Measurements from ENCODE around the gene TGM5.
"Not testable (repeated sequence)": the region's sequence is repeated elsewhere in the genome, so short reads cannot be mapped to it uniquely, and the experiment has no call there.

TGM5 gene

DNA sequence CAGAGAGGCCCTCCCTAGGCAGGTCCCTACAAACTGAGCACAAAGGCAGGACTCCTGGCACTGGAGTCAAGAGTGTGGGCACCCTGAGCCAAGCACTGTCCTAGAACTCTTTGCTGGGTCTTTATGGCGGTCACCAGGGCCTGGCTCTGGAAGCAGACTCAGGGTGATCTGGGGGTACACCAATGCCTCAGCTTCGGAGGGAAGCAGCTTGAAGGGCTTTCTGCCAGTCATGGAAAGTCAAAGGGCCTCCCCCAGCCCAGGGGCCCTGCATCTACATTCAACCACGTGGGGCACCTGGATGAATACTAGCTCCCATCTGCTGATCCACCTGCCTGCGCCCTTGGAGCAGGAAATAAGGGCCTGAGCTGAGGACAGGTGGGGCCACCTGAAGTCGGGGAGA lies 53.3 kb downstream of the TGM5 start:
- no peak for DNase-seq

DNA sequence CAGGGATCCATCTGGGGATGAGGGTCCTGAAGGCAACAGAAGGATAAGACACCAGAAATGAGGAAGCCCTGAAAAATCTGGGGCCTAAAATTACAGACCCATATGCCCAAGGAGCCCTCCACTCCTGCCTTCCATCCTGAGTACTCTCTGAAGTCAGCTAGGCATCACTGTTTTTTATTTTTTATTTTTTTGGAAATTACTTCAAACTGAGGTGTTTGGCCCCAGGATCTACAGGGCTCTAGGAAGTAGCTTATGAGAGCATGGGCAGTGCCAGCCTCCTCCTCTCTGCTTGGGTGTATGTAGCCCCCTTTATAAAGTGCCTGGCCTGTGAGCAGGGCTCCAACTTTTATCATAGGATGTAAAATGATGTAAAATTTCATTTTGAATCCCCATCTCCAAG lies 53.8 kb downstream of the TGM5 start:
- no peak for DNase-seq

DNA sequence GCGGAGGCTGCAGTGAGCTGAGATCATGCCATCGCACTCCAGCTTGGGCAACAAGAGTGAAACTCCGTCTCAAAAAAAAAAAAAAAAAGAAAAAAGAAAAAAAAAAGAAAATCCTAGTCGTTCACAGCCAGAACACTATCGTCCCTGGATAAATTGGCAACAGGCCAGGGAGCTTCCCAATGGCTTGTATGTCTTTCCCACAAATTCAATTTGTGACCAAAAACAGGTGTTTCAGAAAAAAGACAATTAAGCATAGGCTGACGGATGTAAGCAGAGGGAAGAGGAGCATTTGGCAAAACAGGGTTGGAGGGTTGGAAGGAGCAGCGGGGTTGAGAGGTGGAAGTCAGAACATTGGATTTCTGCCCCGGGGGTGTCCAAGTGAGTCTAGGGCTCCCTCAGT lies 54.4 kb downstream of the TGM5 start:
- DNase-seq: no peak

DNA sequence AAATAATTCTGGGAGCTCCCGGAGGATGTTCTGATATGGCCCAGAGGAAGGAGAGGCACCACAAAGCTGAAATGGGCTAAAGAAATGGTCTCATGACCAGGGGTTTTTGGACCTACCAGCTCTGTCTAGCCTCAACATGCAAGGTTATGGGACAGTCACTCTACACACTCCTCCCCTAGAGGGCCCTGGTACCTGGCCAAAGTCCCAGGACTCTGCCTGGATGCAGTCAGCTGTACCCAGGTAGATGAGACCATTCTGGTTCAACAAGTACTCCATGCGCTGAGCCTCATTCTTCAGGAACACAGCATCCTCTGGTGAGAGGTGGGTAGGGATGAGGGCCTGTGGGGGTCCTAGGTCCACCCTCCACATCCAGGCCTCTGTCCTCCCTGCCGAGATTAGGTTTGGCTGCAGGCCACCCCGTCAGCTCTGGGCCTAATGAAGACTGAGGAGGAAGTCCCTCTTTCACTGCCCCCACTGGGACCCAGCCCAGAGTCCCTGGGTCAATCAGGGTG lies 55.4 kb downstream of the TGM5 start:
- no peak for DNase-seq

DNA sequence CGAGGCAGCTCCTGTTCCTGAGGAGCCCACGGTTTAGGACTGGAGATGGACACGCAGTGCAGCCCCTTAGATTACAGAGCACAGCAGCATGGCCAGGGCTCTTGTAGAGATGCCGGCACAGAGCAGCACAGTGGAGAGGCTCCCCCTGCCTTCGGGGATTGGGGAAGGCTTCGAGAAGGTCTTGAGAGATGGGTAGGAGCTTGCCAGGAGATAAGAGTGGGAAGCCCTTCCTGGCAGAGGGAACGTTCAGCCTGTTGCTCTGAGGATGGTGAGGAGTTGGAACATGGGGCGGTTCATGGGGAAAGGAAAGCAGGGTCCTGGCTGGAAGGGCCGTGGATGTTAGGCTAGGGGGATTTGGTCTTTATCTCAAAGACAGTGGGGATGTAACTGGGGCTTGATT lies 55.9 kb downstream of the TGM5 start:
- no peak for DNase-seq

DNA sequence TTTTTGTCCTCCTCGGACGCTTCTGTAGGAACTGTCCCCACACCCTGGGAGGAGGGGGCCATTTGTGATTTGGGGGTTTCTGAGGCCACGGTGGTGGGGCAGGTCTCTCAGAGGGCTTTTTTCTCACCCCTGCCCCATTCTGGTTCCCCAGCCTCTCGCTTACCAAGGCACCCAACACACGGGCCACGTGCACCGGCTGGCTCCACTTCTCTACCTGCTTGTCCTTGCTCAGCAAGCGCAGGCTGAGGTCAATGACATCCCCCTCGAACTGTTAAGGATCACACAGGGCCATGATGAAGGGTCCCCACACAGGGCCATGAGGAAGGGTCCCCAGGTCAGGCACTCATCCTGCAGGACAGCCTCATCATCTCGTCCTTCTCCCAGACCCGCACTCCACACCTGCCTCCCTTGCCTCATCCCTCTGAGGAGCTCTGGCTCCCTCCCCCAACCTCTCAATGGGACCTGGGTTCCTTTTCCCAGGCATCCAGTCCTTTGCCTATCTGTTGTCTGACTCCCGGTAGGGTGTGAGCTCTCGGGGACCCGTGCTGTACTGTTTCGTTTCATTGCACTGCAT lies 56.5 kb downstream of the TGM5 start:
- DNase-seq: no peak

GRCh38 chr15:43209059-43209824 lies 57.5 kb downstream of the TGM5 start:
- peak; percentile 74 for DNase-seq

- DNase-seq: no peak
Measured at GRCh38 chr15:43208052-43209002, 58.4 kb downstream of the TGM5 start.

DNA sequence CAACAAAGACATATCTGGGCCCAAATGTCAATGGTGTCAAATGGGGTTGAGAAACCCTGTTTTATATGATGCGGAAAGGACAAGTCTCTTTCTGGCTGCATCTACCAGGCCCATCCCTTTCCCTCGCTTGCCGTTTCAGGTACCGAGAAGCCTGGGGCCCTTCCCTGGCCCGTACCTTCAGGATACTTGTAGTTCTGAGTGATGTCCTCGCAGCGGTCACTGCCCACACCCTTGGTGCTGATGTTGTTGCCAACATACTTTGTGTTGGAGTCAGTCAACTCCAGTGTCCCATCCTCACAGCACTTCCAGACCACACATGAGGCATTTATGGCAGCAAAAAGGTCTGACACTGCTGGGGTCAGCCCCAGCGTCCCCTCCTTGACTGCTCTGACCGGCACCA lies 59.7 kb downstream of the TGM5 start:
- no peak for DNase-seq

DNA sequence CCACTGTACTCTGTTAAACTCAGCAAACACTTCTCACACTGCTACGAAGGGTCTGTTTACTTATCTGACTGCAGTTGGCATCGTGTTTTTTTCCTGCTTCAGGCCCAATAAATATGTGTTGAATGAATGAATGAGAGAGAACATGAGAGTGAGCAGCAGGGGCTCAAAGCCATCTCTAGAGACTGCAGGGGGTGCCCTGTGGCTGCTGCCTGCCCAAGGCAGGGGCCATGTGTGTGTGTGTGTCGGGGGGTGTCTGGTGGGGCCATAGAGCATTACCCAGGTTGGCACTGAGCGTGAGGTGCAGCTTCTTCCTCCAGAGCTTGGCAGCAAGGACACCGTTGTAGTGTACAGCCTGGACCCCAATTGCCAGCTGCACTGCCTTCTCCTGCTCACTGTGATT lies 60.7 kb downstream of the TGM5 start:
- no peak for DNase-seq

DNA sequence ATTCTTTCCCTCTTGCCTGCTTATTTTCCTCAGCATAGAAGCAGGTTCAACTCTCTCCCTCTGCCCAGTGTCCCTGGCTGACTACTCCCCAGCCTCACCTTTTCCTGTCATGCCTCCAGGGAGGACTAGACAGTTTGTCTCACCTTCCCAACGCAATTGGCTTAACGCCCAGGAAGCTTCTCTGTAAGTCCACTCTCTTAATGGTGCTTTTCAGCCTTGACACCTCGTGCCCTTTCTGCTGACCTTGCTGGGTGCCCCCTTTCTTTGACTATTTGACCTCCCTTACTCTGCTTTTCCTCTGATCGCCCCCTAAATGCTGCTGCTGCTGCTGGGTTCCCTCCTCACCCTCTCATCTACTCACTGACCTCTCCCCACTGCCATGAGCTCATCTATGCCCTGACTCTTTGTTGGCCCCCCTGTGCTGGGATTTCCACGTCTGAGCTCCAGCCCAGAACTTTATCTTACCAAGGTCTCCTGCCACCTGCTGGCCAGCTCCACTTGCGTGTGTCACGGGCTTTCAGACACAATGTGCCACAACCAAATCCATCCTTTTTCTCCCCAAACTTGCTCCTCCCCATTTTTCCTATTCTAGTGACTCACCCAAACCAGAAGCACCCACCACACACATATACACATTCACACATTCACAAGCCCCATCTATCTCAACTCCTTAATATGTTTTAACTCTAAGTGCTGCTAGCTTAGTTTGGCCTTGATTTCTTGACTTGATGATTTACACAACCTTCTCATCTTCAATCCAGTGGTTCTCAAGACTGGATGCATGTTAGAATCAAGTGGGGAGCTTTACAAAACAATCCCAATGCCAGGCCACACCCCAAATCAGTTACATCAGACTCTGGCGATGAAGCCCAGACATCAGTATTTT lies 62.5 kb downstream of the TGM5 start:
- DNase-seq: peak; percentile 60

DNA sequence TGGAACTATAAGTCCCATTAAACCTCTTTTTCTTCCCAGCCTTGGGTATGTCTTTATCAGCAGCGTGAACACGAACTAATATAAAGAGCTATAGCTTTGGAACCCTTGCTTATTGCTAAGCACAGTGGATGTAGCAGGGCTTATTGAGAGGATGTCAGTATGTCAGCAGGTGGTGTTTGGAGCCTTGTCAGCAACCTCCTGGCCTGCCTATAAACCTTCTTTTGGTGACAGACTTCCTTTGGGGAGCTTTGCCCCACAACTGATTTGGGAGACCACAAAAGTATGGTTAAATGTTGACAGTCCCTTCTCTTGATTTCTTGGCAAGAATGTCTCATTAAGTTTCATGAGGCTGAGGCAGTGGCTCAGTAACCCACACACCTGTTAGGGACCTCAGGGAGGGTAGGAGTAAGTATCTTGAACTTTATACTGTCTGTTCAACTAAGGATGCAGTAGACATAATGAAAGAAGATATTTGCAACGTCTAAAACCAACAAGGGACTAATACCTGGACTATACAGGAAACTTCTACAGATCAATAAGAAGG lies 66.7 kb downstream of the TGM5 start:
- no peak for DNase-seq

DNA sequence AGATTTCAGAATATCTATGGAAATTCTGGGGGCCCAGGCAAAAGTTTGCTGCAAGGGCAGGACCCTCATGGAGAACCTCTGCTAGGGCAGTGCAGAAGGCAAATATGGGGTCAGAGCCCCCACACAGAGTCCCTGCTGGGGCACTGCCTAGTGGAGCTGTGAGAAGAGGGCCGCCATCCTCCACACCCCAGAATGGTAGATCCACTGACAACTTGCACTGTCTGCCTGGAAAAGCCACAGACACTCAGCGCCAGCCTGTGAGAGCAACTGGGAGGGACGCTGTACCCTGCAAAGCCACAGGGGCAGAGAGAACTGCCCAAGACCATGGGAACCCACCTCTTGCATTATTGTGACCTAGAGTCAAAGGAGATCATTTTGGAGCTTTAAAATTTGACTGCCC lies 67.7 kb downstream of the TGM5 start:
- no peak for DNase-seq

- DNase-seq: not testable (repeated sequence)
Measured at GRCh38 chr15:43198556-43198955, 68.2 kb downstream of the TGM5 start.

DNA sequence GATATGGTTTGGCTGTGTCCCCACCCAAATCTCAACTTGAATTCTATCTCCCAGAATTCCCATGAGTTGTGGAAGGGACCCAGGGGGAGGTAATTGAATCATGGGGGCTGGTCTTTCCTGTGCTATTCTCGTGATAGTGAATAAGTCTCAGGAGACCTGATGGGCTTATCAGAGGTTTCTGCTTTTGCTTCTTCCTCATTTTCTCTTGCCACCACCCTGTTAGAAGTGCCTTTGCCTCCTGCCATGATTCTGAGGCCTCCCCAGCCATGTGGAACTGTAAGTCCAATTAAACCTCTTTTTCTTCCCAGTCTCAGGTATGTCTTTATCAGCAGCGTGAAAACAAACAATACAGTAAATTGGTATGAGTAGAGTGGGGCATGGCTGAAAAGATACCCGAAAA lies 69.0 kb downstream of the TGM5 start:
- DNase-seq: not testable (repeated sequence)

DNA sequence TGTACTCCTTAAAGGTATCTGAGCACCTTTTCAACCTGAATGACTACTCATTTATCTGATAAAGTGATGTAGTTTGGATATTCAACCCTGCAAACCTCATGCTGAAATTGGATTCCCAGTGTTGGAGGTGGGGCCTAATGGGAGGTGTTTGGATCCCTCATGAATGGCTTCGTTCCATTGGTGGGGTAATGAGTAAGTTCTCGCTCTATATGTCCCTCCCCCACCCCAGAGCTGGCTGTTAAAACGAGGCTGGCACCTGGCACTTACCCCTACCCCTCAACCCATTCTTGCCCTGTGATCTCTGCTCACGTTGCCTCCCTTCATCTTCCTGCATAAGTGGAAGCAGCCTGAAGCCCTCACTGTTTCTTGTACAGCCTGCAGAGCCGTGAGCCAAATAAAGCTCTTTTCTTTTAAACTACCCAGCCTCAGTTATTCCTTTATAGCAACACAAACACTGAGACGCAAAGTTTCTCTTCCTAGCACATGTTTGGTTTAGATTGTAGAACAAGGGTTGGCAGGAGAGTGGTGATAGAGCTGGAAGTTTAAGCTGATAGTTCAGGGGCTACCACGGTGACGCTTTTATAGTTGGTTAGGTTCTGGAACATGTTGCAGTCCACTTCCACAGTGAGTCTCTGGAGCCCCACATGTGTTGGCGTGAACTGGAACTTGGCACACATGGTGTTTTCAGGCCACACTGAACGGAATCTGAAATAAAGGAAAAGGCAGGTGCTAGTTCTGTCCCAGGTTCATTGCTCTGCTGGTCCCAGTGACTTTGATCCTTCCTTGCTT lies 69.8 kb downstream of the TGM5 start:
- no peak for DNase-seq

- no peak for DNase-seq
Measured at GRCh38 chr15:43194795-43195194, 71.9 kb downstream of the TGM5 start.

GRCh38 chr15:43193710-43194109 lies 73.0 kb downstream of the TGM5 start:
- DNase-seq: no peak

DNA sequence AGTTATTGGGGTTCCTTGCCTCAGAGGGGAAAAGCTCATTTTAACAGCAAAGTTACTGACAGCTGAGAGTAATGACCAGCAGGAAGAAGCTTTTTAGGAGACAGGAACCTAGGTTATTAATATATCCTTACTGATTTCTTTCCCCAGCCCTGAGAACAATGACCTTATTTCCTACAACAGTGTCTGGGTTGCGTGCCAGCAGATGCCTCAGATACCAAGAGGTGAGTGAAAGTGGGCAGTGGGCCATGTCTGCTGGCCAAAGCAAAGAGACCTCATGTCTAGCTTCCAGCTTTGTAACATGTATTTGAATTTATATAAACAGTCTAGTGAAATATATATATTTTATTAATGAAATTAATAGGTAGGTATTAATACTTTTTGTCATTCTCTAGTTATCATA lies 76.5 kb downstream of the TGM5 start:
- DNase-seq: no peak

DNA sequence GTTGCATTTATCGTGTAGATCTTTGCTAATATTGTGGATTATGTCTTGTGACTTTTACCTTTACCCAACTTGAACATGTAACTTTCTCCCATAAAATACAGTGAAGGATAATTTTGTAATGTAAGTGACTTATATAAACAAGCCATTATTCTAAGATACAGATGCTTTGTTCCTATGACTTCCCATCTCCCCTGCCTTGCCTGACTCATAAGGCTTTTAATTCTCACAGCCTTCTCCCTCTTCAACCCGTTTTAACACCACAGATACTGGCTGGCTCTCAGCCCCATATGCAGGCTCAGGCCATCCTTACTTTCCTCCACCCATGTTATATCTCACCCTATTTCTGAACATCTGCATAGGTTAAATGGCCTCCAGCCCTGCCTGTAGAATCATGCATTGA lies 77.4 kb downstream of the TGM5 start:
- no peak for DNase-seq

GRCh38 chr15:43187544-43188155 lies 79.1 kb downstream of the TGM5 start:
- peak; percentile 65 for DNase-seq

Data from DMS53 (cell line).